ENCODE measurements around the gene SMYD3.

SMYD3 gene

GRCh38 chr1:246218686-246219085 is 288.4 kb downstream of the SMYD3 start:
- no peak for DNase-seq (ENCODE audit: low read depth in 2 of 3, low spot score in 1 of 3)

DNA sequence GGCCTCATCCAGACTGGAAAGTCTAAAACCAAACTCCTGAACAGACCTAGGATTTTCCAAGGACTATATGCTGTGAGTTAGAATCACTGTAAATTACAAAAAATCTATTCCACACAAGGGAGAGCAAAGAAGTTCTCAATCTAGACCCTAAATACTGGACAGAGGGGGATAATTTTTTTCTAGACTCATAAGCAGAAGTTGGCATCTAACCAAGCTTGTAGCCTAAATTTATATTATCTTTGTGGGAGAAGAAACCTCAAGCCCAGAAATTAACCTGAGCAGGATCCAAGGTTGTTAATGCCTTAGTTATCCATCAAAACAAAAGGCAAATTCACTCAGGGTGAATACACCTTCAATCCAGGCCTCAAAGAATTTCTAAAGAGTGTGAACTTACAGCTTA is 290.2 kb downstream of the SMYD3 start:
- DNase-seq (ENCODE audit: low read depth in 2 of 3, low spot score in 1 of 3), result no peak

DNA sequence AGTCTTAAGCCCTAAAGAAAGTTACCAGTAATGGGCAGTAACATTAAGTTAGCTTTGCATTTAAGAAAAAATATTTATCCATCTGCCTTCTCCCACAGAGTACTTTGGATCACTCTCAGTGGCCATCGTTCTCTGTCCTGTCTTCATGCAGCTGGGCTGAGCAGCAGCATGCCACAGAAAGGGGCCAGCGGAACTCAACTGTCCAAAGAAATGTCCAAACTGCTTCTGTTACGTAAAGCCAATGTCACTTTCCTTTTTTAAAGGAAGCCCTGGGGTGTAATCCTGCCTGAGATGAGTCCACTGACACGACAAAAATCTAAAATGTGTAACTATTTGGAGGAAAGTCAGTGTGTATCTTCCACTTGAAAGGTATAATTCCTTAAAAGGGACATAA is 291.6 kb downstream of the SMYD3 start:
- DNase-seq (ENCODE audit: low read depth in 2 of 3, low spot score in 1 of 3), result no peak

DNA sequence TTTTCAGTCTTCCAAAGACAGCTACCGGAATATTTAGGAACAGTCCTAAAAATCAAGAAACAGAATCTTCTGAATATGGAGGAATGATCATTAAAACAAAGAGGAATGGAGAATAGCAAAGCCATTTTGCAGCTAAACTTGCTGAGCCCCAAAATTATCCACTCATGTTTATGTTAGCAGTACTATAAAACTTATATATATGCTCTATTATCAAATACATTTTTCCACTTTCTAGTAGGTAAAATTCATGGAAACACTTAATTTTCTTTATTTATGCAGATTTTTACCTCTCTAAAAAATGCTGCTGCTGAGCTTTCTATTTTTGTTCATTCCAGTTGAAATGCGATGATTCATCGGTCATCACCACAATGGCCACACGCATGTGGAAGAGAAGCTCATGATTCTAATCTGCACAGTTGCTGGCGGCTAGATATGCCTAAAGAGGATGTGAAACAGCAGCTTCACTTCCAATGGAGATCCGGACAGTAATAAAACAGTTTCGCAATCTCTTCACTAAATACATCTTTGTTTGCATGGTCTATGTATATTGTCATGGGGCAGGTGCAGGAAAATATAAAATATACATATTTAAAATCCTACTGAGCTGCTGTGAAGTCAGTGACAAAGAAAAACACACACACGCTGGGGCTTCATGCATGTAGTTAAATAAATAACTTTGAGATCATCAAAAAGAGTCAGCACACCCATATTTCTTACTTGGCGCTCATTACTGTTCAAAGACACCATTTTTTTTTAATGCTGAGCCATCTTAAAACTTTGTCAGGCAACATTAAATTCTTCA is 292.2 kb downstream of the SMYD3 start:
- no peak for DNase-seq (ENCODE audit: low read depth in 2 of 3, low spot score in 1 of 3)

DNA sequence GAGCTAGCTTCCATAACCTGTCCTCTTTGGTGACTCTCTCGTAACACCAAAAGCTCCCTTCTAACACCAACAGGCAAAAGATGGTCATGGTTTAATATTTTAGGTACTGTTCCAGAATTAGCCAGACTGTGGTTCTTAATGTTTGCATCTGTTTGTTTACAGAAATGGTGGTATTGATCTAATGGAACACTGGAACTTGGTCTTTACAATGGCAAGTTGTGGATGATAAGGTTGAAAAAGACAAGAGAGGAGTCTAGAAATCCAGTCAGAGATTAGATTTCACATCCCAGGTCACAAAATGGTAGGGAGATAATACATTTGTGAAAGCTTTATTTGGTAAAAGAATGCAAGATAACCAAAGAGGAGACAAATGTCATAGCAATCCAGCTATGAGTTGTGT is 293.1 kb downstream of the SMYD3 start:
- DNase-seq (ENCODE audit: low read depth in 2 of 3, low spot score in 1 of 3), result no peak

- DNase-seq (ENCODE audit: low read depth in 2 of 3, low spot score in 1 of 3), result no peak
These were observed 293.6 kb downstream of the SMYD3 start for GRCh38 chr1:246213502-246213901.

DNA sequence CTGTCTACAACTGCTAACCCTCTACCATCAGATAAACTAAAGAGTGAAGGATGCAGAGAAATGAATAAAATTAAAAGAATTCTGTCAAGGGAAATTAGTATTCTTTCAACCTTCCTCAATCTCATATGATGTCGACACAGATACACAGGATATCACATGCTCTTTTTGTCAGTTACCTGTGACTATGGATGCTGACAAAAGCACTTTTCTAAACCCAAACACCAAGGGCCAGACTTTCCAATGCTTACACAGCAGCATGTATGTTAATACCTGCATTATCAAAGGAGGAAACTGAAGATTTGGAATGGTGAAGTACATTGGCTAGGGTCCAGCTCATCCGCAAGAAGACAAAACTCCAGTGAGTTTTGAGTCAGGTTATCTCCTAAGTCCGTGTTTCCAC is 294.0 kb downstream of the SMYD3 start:
- DNase-seq (ENCODE audit: low read depth in 2 of 3, low spot score in 1 of 3), result no peak

DNA sequence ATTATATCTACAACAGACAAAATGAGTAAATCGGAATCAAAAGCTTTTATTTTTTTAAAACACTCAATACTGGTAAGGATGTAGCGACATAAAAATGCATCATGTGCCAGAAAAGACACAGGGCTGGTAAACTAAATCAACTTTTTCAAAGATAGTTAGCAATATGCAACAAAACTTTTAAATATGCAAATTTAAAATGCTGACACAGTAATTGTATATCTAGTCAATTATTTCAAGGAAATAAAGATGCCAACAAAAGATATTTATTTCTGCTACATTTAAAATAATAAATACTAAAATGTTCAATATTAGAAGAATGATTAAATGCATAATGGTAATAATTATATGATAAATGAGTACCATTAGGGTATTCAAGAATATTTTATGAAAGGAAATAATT is 295.1 kb downstream of the SMYD3 start:
- no peak for DNase-seq (ENCODE audit: low read depth in 2 of 3, low spot score in 1 of 3)

GRCh38 chr1:246210756-246211155 is 296.3 kb downstream of the SMYD3 start:
- no peak for DNase-seq (ENCODE audit: low read depth in 2 of 3, low spot score in 1 of 3)

GRCh38 chr1:246208105-246208504 is 299.0 kb downstream of the SMYD3 start:
- no peak for DNase-seq (ENCODE audit: low read depth in 2 of 3, low spot score in 1 of 3)

DNA sequence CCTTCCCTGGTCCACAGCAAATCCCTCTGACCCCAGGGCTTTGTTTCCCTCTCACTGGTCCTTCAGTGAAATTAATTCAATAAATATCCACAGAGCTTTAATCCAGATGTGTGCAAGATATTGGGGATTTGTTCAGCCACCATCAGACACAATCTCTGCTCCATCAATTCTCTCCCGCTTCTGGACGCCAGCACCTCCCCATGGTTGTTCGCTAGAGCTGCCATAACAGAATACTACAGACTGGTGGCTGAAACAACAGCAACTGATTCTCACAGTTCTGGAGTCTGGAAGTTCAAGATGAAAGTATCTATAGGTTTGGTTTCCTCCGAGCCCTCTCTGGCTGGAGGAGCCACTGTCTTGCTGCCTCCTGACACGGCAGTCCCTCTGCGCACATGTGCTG is 303.9 kb downstream of the SMYD3 start:
- no peak for DNase-seq (ENCODE audit: low read depth in 2 of 3, low spot score in 1 of 3)

GRCh38 chr1:246200738-246201137 is 306.3 kb downstream of the SMYD3 start:
- no peak for DNase-seq (ENCODE audit: low read depth in 2 of 3, low spot score in 1 of 3)

DNA sequence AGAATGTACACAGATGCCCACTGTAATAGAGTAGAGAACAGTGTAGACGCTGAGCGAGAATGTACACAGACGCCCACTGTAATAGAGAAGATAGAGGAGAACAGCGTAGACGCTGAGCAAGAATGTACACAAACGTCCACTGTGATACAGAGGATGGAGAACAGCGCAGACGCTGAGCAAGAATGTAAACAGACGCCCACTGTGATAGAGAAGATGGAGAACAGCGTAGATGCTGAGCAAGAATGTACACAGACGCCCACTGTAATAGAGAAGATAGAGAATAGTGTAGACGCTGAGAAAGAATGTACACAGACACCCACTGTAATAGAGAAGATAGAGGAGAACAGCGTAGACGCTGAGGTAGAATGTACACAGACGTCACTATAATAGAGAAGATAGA is 306.9 kb downstream of the SMYD3 start:
- no peak for DNase-seq (ENCODE audit: low read depth in 2 of 3, low spot score in 1 of 3)

- no peak for DNase-seq (ENCODE audit: low read depth in 2 of 3, low spot score in 1 of 3)
These were observed 307.9 kb downstream of the SMYD3 start for GRCh38 chr1:246199086-246199645.

- DNase-seq (ENCODE audit: low read depth in 2 of 3, low spot score in 1 of 3), result no peak
These were observed 308.8 kb downstream of the SMYD3 start for GRCh38 chr1:246198115-246198816.

DNA sequence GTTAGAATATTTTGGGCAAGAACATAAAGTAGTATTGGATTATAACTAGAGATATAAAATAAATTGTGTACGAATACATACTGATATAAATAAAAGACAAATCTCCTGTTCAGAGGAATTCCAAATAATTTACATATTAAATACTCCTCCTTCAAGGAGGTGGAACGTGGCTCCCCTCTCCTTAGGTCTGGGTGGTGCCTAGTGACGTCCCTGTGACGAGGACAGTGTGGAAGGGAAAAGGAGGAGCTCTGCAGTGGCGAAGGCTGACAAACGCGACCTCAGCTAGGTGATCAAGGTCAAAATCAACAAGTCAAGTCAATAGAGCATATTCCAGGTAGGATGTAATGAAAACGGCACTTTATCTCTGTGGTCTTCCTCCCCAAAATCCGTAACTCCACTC is 310.0 kb downstream of the SMYD3 start:
- DNase-seq (ENCODE audit: low read depth in 2 of 3, low spot score in 1 of 3), result no peak

- DNase-seq (ENCODE audit: low read depth in 2 of 3, low spot score in 1 of 3), result no peak
These were observed 311.8 kb downstream of the SMYD3 start for GRCh38 chr1:246195296-246195695.

GRCh38 chr1:246193537-246193936 is 313.5 kb downstream of the SMYD3 start:
- DNase-seq (ENCODE audit: low read depth in 2 of 3, low spot score in 1 of 3), result no peak

- no peak for DNase-seq (ENCODE audit: low read depth in 2 of 3, low spot score in 1 of 3)
These were observed 318.0 kb downstream of the SMYD3 start for GRCh38 chr1:246189126-246189525.

DNA sequence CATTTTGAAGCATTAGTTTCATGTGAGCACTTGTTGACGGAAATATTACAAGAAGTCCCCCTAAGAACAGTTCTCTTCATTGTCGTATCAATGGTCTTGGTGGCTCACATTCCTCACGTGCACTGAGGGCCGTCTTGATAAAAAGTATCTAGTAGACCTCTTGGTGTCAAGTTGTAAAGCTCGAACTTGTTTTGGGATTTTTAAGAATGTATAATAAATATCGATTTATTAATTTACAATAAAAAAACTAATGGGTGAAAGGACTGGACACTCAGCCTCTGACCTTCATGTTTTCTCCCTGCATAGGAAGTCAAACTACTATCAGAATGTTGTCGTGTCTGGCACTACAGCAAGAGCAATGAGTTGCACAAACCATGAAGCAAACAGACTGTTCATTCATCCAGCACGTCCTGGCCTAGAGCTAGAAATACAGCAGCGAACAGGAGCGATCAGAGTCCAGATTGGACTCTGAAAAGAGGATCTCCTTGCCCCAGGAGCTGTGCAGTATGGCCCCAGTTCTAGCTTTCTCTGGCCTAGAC is 319.2 kb downstream of the SMYD3 start:
- DNase-seq (ENCODE audit: low read depth in 2 of 3, low spot score in 1 of 3), result no peak

DNA sequence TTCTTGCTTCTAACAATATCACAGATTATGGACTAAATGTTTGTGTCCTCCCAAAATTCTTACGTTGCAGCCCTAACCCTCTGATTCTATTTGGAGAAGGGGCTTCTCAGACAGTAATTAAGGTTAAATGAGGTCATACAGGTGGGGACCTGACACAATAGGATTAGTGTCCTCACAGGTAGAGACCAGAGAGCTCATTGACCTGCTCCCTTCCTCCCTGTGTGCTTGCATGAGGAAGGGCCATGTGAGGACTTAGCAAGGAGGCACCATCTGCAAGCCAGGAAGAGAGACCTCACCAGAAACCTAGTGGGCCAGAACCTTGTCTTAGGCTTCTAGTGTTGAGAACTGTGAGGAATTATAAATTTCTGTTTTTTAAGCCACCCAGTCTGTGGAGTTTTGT is 322.6 kb downstream of the SMYD3 start:
- no peak for DNase-seq (ENCODE audit: low read depth in 2 of 3, low spot score in 1 of 3)

DNA sequence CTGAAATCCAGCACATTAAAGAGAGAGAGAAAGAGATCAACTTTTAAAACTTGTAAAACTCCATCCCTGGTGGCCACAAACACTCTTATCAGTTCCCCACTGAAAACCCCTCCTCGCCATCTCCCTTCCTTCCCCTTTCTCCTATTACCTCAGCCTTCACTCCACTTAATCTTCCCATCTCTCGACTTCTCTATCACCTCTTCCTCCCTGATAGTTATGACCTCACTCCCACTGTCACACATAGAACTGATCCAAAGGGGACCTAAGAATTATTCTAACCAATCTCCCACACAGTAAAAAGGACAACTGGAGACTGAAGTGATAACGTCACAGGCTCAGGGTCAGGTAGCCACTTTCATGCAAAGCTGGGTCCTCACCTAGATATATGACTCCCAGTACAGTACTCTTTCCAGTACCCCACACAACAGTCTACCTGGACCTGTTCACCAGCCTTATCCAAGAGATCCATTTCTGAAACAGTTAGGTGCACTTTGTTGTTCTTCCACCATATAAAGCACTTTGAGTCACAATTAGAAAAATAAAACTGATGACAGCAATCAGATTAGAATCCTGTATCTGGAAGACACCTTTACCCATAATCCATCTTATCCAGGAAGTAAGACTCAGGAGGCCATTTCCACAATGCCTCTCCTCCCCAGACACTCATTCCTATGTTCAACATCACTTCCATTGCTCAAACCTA is 324.8 kb downstream of the SMYD3 start:
- no peak for DNase-seq (ENCODE audit: low read depth in 2 of 3, low spot score in 1 of 3)
